K562 (cell line): ENCODE data around the gene SUN5. TPM values are rescaled to one million over a fixed set of nuclear protein-coding genes. Genes with fewer than 3 reads are reported as not detected.

Experiments
- ATAC-seq: fragments of 200-7000 bp; cut with Tn5 transposase; 3 replicates; pipeline ENCODE4 v1.9.1; 2020; ENCODE audit warnings: moderate library complexity
- BruUV-seq: library from RNA; stranded (reverse); fragments of 400-500 nt; replicated peaks from 2 replicates; lab custom pipeline; 2021; lab: Mats Ljungman, UMichigan
- CTCF ChIA-PET: fragments of 300-600 bp; formaldehyde crosslinking; extraction: SDS; loops from one replicate; lab custom pipeline; 2021; ENCODE audit warnings: low intra/inter-chr PET ratio; lab: Yijun Ruan, JAX
- POLR2A ChIA-PET: fragments of 300-600, 350-650 bp; sonication (Branson Sonifier 250); formaldehyde crosslinking; extraction: SDS; loops from one replicate; lab custom pipeline; 2021; ENCODE audit warnings: antibody characterized with exemption, inconsistent platforms; lab: Yijun Ruan, JAX
- DNase-seq, 4 experiments: peaks; one replicate each; pipeline versions ENCODE4 v3.0.0 to v3.0.0-alpha.2; 2011 to 2018; ENCODE audit warnings: low spot score in 3 of 4, mixed read lengths in 3 of 4; ENCODE audit errors: extremely low read depth in 1 of 4
- FAIRE-seq: peaks from 2 replicates; lab custom pipeline; 2011; peaks lifted over from hg19 to GRCh38; lab: Jason Lieb, UNC
- H2AFZ ChIP-seq: 2 replicates; pipeline ENCODE4 v1.6.0; 2011; ENCODE audit warnings: low read depth, low read length, control low read depth, inconsistent platforms
- H3K27ac ChIP-seq: fragments of 200-600 bp; 3 replicates; pipeline ENCODE4 v1.8.0; 2011; ENCODE audit warnings: low read depth, mild to moderate bottlenecking, control low read depth, inconsistent platforms, low read length, moderate library complexity, mixed read lengths; ENCODE audit errors: extremely low read depth
- H3K27me3 ChIP-seq, 2 experiments: fragments of 300-600 bp in 1 of 2; 2 replicates in 1 of 2; 3 replicates in 1 of 2; pipeline versions ENCODE4 v1.6.0 to v1.8.0; 2011; ENCODE audit warnings: inconsistent platforms in 2 of 2, low read length in 2 of 2, mild to moderate bottlenecking in 1 of 2, mixed read lengths in 1 of 2, moderate library complexity in 1 of 2; ENCODE audit not compliant: control insufficient read depth in 2 of 2, insufficient read depth in 2 of 2
- H3K36me3 ChIP-seq: fragments of 300-600 bp; 3 replicates; pipeline ENCODE4 v1.8.0; 2011; ENCODE audit warnings: mild to moderate bottlenecking, low read length, inconsistent platforms; ENCODE audit not compliant: control insufficient read depth, insufficient read depth
- H3K4me1 ChIP-seq, 2 experiments: fragments of 200-600 bp in 1 of 2; replicated peaks in 1 of 2; 2 replicates in 1 of 2; 3 replicates in 1 of 2; pipeline versions ENCODE4 v1.5.1 to v1.8.0; 2011; ENCODE audit warnings: inconsistent platforms in 2 of 2, low read length in 2 of 2, mild to moderate bottlenecking in 1 of 2, mixed read lengths in 1 of 2, moderate library complexity in 1 of 2; ENCODE audit not compliant: control insufficient read depth in 2 of 2, insufficient read depth in 2 of 2
- H3K4me2 ChIP-seq: 2 replicates; pipeline ENCODE4 v1.6.1; 2011; ENCODE audit warnings: low read length, control low read depth, inconsistent platforms, mixed read lengths; ENCODE audit not compliant: insufficient read depth
- H3K4me3 ChIP-seq: fragments of 200-600 bp; sonication (generic), shearing (Covaris generic); 2 replicates; pipeline ENCODE4 v1.5.1; 2016; ENCODE audit warnings: control low read depth, inconsistent platforms
- H3K79me2 ChIP-seq: fragments of 200-600 bp; 3 replicates; pipeline ENCODE4 v1.8.0; 2011; ENCODE audit warnings: low read length, inconsistent platforms; ENCODE audit not compliant: control insufficient read depth, insufficient read depth
- H3K9ac ChIP-seq, 2 experiments: 2 replicates each; pipeline versions ENCODE4 v1.6.0 to v1.6.1; 2011; ENCODE audit warnings: low read depth in 2 of 2, low read length in 2 of 2, control low read depth in 1 of 2, inconsistent platforms in 1 of 2, mild to moderate bottlenecking in 1 of 2, mixed read lengths in 1 of 2; ENCODE audit not compliant: insufficient read depth in 1 of 2
- H3K9me1 ChIP-seq: one replicate; pipeline ENCODE4 v1.6.0; 2011; ENCODE audit warnings: inconsistent platforms, mild to moderate bottlenecking, low read length, moderate library complexity; ENCODE audit not compliant: control insufficient read depth, insufficient read depth
- H3K9me3 ChIP-seq: replicated peaks from 2 replicates; pipeline ENCODE4 v1.5.1; 2011; ENCODE audit warnings: low read depth, low read length, inconsistent platforms; ENCODE audit not compliant: control insufficient read depth, insufficient read depth
- H4K20me1 ChIP-seq: replicated peaks from 2 replicates; pipeline ENCODE4 v1.6.1; 2011; ENCODE audit warnings: low read length, inconsistent platforms, mixed read lengths; ENCODE audit not compliant: control insufficient read depth, insufficient read depth
- ADNP ChIP-seq: fragments of 200-800 bp; sonication (Bioruptor generic); IDR thresholded peaks from 2 replicates; pipeline ENCODE4 v1.6.1; 2016; ENCODE audit warnings: missing genetic modification characterization, missing compliant biosample characterization
- ELF4 ChIP-seq: fragments of 450-650 bp; formaldehyde crosslinking; IDR thresholded peaks from 2 replicates; pipeline ENCODE4 v1.4.0; 2022; ENCODE audit warnings: missing genetic modification characterization
- FOXA1 ChIP-seq: fragments of 450-650 bp; IDR thresholded peaks from 2 replicates; pipeline ENCODE4 v1.6.1; 2016; ENCODE audit warnings: mild to moderate bottlenecking, borderline replicate concordance
- KDM1A ChIP-seq, 2 experiments: fragments of 450-650 bp; IDR thresholded peaks; 2 replicates each; pipeline ENCODE4 v1.6.1; 2016; ENCODE audit warnings: mild to moderate bottlenecking in 2 of 2
- RBM39 ChIP-seq: fragments of 200-400 bp; formaldehyde crosslinking; optimal IDR thresholded peaks from 2 replicates; pipeline ENCODE3; 2018; ENCODE audit warnings: low read depth, low read length
- SRF ChIP-seq, 2 experiments: fragments of 250-450, 450-650 bp in 1 of 2; sonication (Bioruptor Pico) in 1 of 2; sonication (generic) in 1 of 2; formaldehyde crosslinking; IDR thresholded peaks; 2 replicates each; pipeline versions ENCODE4 v1.5.0 to v1.5.1; 2020 to 2022; ENCODE audit warnings: mild to moderate bottlenecking in 1 of 2, missing genetic modification reagents in 1 of 2
- ZBTB33 ChIP-seq: sonication (generic); formaldehyde crosslinking; IDR thresholded peaks from 2 replicates; pipeline ENCODE4 v1.8.1; 2023; ENCODE audit warnings: mild to moderate bottlenecking, missing genetic modification reagents
- ZBTB9 ChIP-seq: fragments of 450-650 bp; formaldehyde crosslinking; IDR thresholded peaks from 2 replicates; pipeline ENCODE4 v1.4.0; 2020; ENCODE audit warnings: mild to moderate bottlenecking, moderate library complexity
- WGBS: fragments of 100-300 bp; shearing (Covaris generic); methylation state at CpG from one replicate; pipeline ENCODE4 v1.1.6; 2016; ENCODE audit warnings: low coverage, mixed read lengths; ENCODE audit not compliant: insufficient coverage; ENCODE audit errors: missing lambda C conversion rate; 5-methylcytosine and 5-hydroxymethylcytosine counted together
- in situ Hi-C: fragments of 300-500 bp; cut with MboI; formaldehyde crosslinking; loops from 4 replicates; pipeline ENCODE4 v1.15.0; 2018; ENCODE audit warnings: inconsistent platforms, mixed read lengths
- intact Hi-C: fragments of 100-400 bp; cut with micrococcal nuclease; formaldehyde crosslinking; loops from 2 replicates; pipeline ENCODE4 v1.14.2; 2022
- polyA plus RNA-seq, 8 experiments: library from polyadenylated mRNA; depleted of rRNA in 4 of 8; stranded (reverse) in 5 of 8; unstranded in 3 of 8; fragments of >200 nt; fragmentation: Nextera tagmentation in 2 of 8; fragmentation: Illumina TruSeq in 1 of 8; extraction: Ambion mirVana in 2 of 8; extraction: Trizol in 1 of 8; gene quantifications; 2 replicates each; pipeline versions ENCODE4 v1.2.1 to v1.2.3, GENCODE V29; 2011 to 2014; ENCODE audit warnings: inconsistent platforms in 1 of 8, missing spikeins in 1 of 8
- total RNA-seq, 7 experiments: library from RNA; depleted of rRNA in 6 of 7; stranded (reverse); fragments of >200 nt in 6 of 7; fragmentation: Illumina TruSeq in 2 of 7; extraction: Trizol in 2 of 7; gene quantifications; 2 replicates each; pipeline versions ENCODE4 v1.2.1 to v1.2.3, GENCODE V29; 2011 to 2021; ENCODE audit warnings: low replicate concordance in 1 of 7

The SUN5 gene
- total and polyA plus RNA-seq, 9 of the 15 experiments (the other 6 are each of a cell fraction or from before 2014, with no cell fraction given): not detected

- POLR2A ChIA-PET: interaction anchor here (0.6 kb wide), 1 partner anchor 28 kb away, joined by 3 read pairs; no protein-coding TSS in a partner anchor
- H3K4me2 ChIP-seq: no peak overlapping the region
- no peak overlapping the region for H3K9ac ChIP-seq
- H3K9me1 ChIP-seq: no peaks in the 10 kb centered on the region
- no peak for ATAC-seq
- peaks cover 0 to 39% of the 10 kb centered on the region in 2 experiments; a peak in 2 of 5 replicates for H3K27me3 ChIP-seq
- H3K27ac ChIP-seq: no peak overlapping the region
- in situ Hi-C loops: no loop called here
- CTCF ChIA-PET: no interaction called here
- no peaks in the 10 kb centered on the region for H3K36me3 ChIP-seq
- H3K4me3 ChIP-seq: no peak overlapping the region
- no peak for FAIRE-seq
- DNase-seq: no peak
- no peaks in the 10 kb centered on the region; the same call in 1 of the 2 replicates for H4K20me1 ChIP-seq
- no peak overlapping the region for H2AFZ ChIP-seq
- WGBS: 1% methylated on average over 4 of the region's 4 CpGs
- H3K79me2 ChIP-seq: no peaks in the 10 kb centered on the region
- intact Hi-C loops: no loop called here
- BruUV-seq: no TSS peak
- no peaks in the 10 kb centered on the region for H3K9me3 ChIP-seq
- H3K4me1 ChIP-seq: no peaks in the 10 kb centered on the region
- TF ChIP-seq SRF (CRISPR knock-in tag; IDR thresholded peaks at IDR 0.05) (no peak), ELF4 (CRISPR knock-in tag) (no peak), ADNP (tag) (no peak), FOXA1 (no peak), ZBTB9 (CRISPR knock-in tag) (no peak), ZBTB33 (no peak), KDM1A (IDR thresholded peaks at IDR 0.05) (no peak), RBM39 (no peak)
Observed at GRCh38 chr20:33038243-33038642, 34.0 kb upstream of the SUN5 start.
